Mucosa of rectum (tissue), 2 donors: Measurements from ENCODE around the gene B3GNT7.

Experiments used
- H3K27ac ChIP-seq, 2 donors: one replicate each; pipeline ENCODE4 v1.7.0; 2013; ENCODE audit warnings: inconsistent platforms in 2 of 2, low read depth in 2 of 2, low read length in 2 of 2
- H3K27me3 ChIP-seq, 2 donors: one replicate each; pipeline ENCODE4 v1.7.0; 2013; ENCODE audit warnings: low read length in 2 of 2; ENCODE audit not compliant: control insufficient read depth in 2 of 2, insufficient read depth in 2 of 2
- H3K36me3 ChIP-seq, 2 donors: one replicate each; pipeline ENCODE4 v1.7.0; 2013; ENCODE audit warnings: low read length in 2 of 2; ENCODE audit not compliant: control insufficient read depth in 2 of 2, insufficient read depth in 2 of 2
- H3K4me1 ChIP-seq, 2 donors: one replicate each; pipeline ENCODE4 v1.7.0; 2013; ENCODE audit warnings: low read length in 2 of 2, mild to moderate bottlenecking in 1 of 2; ENCODE audit not compliant: control insufficient read depth in 2 of 2, insufficient read depth in 2 of 2
- H3K4me3 ChIP-seq, 2 donors: one replicate each; pipeline ENCODE4 v1.7.0; 2013; ENCODE audit warnings: low read length in 2 of 2
- H3K9ac ChIP-seq, 2 donors: one replicate each; pipeline ENCODE4 v1.7.0; 2013; ENCODE audit warnings: low read length in 2 of 2, low read depth in 1 of 2, mild to moderate bottlenecking in 1 of 2
- H3K9me3 ChIP-seq, 2 donors: one replicate each; pipeline ENCODE4 v1.7.0; 2013; ENCODE audit warnings: low read length in 2 of 2; ENCODE audit not compliant: control insufficient read depth in 2 of 2
- donor health status: healthy.
- donor health status: Normal muscosa, but diverticular disease.

Gene B3GNT7

GRCh38 chr2:231436957-231437356 lies 41.4 kb downstream of the B3GNT7 start:
- Histone ChIP-seq H3K9me3 (no peaks in the 10 kb centered on the region), H3K4me3 (no peak overlapping the region), H3K36me3 (no peaks in the 10 kb centered on the region), H3K27ac (no peak overlapping the region), H3K9ac (no peak overlapping the region), H3K4me1 (no peaks in the 10 kb centered on the region), H3K27me3 (no peaks in the 10 kb centered on the region)

GRCh38 chr2:231449503-231450054 lies 54.1 kb downstream of the B3GNT7 start:
- Histone ChIP-seq H3K36me3 (peaks cover 16 to 20% of the 10 kb centered on the region in 2 donors), H3K9me3 (no peaks in the 10 kb centered on the region), H3K4me1 (no peaks in the 10 kb centered on the region), H3K4me3 (no peak overlapping the region), H3K9ac (no peak overlapping the region), H3K27ac (no peak overlapping the region), H3K27me3 (no peaks in the 10 kb centered on the region)

- H3K27me3 ChIP-seq = no peaks in the 10 kb centered on the region
- H3K4me3 ChIP-seq = no peak overlapping the region
- H3K36me3 ChIP-seq = peaks cover 26 to 27% of the 10 kb centered on the region in 2 donors
- H3K9ac ChIP-seq = no peak overlapping the region
- no peak overlapping the region for H3K27ac ChIP-seq
- H3K4me1 ChIP-seq = no peaks in the 10 kb centered on the region
- H3K9me3 ChIP-seq = no peaks in the 10 kb centered on the region
These were observed 55.1 kb downstream of the B3GNT7 start for GRCh38 chr2:231450548-231450989.
